Activated CD8-positive, alpha-beta memory T cell treated with anti-CD3 and anti-CD28 coated beads for 36 hours (primary cell): ENCODE data around the gene IGF1R. TPM values are rescaled to one million over a fixed set of nuclear protein-coding genes. Genes with fewer than 3 reads are reported as not detected.

ENCODE experiments used
- CTCF ChIA-PET: fragments of 350-600 bp; sonication (Branson Sonifier 250); formaldehyde crosslinking; loops from one replicate; lab custom pipeline; 2021; ENCODE audit warnings: antibody characterized with exemption; lab: Charles Lee
- POLR2A ChIA-PET: fragments of 350-600 bp; sonication (Branson Sonifier 250); formaldehyde crosslinking; loops from one replicate; lab custom pipeline; 2021; ENCODE audit warnings: antibody characterized with exemption; lab: Charles Lee
- total RNA-seq, 2 experiments: library from RNA; stranded (reverse); gene quantifications; one replicate each; pipeline ENCODE4 v1.2.3, GENCODE V29; 2021

IGF1R gene
- total RNA-seq, 2 experiments from 2014 or later = 10.5 to 11.3 TPM

DNA sequence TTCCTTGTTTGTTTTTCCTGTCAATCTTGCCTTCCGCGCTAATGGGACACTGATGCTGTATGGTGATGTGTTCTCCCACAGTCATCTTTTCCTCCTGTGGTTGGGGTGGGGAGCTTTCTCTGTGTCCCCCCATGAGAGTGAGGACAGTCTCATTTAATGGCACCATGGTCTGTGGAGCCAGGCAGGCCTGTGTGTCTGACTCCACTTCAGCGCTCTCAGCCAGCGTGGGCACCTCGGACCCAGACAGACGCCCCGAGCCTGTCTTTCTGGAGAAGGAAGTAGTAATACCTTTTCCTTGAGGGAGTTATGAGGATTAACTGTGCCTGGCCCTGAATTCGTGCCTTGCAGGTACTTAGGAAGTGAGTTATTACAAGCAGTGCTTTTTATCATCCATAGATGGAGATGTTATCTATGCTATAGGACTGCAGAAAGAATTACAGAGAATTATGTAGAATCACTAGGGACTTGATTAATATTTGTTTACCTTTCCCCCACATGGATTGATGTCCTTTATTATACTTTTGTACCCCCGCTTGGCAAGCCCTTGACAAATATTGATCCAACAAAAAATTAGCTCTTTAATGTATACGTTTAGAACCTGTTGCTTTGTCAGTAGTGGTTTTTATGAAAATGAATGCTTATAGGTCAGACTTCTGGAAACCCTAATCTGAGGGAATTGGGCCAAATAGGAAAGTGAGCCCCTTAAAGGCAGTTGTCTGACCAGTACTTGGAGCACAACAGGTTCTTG is 206.9 kb downstream of the IGF1R start:
- CTCF ChIA-PET = interaction anchor here (1.1 kb wide), 1 partner anchor 27 kb away, joined by 3 read pairs; no protein-coding TSS in a partner anchor
- POLR2A ChIA-PET = no interaction called here

DNA sequence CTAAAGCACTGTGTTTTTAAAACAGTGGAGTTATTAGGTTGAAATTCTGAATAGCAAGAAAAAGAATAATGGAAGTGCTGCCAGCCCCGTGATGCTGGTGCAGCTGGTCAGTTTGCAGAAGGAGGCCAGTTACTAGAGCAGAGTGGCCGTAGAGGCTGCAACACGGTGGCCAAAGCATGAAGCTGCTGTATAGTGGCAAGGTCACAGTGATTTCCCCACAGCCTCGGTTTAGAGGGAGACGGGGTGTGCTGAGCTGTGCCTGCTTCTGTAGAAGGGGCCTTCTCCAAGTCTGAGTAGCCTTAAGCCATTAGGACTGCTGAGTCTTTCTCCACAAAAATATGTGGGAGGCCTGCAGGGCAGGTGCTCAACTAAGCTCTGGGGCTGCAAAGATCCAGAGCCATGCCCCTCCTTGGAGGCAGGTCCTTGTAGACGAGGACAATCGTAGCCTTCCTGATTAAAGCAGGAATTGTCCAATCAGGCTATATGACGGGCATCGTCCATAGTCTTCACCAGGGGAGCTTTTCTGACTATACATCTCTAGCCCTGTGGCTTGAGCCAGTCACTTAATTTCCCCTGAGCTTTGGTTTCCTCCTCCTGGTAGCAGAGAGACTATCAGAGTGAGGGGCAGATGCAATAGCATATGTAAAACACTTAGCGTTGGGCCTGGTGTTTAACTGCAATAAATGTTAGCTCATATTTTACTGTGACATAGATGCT is 207.6 kb downstream of the IGF1R start:
- ChIA-PET CTCF (no interaction called here), POLR2A (no interaction called here)

DNA sequence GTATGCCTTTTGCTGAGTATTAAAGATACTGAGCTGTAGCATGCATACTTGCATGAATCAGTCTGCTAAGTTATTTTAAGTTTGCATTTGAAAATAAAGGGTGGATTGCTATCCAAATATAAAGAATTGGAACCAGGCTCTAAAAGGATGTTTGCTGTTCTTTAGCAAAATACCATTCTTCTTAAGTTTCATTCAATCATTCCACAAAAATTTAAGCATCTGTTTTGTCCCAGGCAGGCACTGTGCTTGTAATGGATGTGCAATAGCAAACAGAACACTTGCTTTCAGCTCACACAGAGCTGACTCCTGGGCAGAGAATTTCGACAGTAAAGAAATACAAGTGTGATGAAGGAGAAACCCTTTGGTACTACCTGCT is 208.2 kb downstream of the IGF1R start:
- POLR2A ChIA-PET = no interaction called here
- CTCF ChIA-PET = no interaction called here

DNA sequence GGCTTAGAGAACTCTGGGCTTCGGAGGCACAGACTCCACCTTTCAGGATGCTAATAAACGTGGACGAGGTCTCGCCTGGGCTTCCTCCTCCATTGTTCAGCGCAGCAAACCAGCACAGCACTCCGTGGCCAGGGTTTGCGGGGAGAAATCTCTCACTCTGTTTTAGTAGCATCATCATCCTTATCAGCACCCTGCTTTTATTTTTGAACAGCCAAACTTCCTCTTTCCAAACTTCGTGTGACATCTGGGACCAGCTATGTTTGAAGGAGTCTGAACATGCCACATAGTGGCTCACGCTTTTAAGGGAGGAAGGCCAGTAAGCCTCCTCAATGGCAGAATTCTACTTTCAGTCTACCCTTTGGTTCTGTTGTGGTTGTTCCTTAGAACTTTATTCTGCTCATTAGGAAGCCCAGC is 210.3 kb downstream of the IGF1R start:
- ChIA-PET CTCF (no interaction called here), POLR2A (no interaction called here)

DNA sequence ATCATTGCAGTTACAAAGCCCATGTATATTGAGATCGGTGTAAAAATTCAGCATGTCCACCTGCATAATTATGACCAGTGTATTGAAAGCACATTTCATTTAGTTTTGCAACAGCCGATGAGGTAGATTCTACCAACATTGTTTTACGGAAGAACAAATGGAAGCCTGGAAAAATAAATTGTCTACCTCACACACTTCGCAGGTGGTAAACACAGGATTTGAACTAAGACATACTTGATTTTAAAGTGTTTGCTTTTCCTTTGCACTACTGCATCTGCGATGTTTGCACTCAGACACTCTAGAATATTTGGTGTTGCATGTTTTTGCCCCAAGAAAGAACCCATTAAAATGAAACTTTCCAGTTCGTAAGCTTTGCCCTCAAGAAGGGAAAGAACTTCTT is 210.8 kb downstream of the IGF1R start:
- ChIA-PET CTCF (no interaction called here), POLR2A (no interaction called here)

DNA sequence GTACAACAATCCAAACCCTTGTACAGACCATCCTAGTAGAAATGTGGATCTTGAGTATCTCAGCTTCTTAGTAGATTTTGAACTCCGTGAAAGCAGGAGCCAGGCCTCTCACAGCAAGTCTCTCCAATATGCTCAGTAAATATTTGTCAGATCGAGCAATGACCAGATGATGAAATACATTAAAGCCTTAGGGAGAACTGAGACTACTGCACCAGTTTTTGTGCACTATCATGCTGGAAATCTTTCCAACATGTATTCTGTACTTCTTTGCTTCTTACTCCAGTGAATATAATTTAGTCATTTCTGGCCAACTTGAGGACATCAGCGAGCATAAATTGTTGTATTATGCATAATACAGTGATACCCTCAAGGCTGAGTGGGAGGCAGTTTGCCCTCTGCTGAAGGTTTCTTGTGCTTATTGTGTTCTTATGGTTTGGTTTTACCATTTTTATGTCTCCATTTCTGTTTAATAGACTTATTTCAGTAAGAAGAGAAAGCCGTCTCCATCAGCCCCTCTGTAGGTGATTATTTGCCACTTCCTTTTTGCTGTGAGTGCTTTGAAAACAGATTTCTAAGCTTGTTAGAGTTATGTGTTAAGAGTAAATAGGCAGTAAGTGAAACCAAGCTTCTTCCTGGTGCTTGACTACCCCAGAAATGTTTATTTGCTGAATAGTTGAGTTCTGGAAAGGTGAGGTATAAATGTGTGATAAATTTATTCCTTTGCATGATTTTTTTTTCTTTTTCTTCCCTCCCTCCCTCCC is 212.1 kb downstream of the IGF1R start:
- CTCF ChIA-PET = no interaction called here
- POLR2A ChIA-PET = no interaction called here

DNA sequence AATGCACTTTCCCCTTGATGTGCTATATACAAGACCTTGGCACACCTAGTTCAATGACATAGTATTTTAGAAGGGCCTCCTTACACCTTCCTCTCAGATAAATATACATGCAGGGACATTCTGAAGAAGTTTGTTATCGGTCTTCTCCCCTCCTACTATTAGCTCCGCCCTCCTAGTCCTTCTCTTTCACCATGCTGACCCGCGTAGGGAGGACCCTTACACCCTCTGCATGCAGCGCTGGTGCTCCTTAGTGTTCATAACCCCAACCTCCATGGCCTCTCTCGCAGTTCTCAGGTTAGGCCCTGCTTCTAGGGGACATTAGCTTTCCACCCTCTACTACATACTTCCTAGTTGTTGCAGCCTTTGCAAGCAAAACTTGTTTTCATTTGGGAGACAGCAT is 212.8 kb downstream of the IGF1R start:
- ChIA-PET POLR2A (no interaction called here), CTCF (no interaction called here)

DNA sequence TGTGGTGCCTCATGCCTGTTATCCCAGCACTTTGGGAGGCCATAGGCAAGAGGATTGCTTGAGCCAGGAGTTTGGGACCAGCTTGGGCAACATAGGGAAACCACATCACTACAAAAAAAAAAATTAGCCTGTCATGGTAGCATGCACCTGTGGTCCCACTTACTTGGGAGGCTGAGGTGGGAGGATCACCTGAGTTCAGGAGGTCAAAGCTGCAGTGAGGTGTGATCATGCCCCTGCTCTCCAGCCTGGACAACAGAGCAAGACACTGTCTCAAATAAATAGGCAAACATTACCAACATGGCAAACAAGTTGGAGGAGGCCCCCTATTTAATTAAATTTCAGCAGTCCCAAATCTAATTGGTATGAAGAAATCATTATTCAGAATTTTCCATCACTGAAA is 215.6 kb downstream of the IGF1R start:
- ChIA-PET CTCF (no interaction called here), POLR2A (no interaction called here)

DNA sequence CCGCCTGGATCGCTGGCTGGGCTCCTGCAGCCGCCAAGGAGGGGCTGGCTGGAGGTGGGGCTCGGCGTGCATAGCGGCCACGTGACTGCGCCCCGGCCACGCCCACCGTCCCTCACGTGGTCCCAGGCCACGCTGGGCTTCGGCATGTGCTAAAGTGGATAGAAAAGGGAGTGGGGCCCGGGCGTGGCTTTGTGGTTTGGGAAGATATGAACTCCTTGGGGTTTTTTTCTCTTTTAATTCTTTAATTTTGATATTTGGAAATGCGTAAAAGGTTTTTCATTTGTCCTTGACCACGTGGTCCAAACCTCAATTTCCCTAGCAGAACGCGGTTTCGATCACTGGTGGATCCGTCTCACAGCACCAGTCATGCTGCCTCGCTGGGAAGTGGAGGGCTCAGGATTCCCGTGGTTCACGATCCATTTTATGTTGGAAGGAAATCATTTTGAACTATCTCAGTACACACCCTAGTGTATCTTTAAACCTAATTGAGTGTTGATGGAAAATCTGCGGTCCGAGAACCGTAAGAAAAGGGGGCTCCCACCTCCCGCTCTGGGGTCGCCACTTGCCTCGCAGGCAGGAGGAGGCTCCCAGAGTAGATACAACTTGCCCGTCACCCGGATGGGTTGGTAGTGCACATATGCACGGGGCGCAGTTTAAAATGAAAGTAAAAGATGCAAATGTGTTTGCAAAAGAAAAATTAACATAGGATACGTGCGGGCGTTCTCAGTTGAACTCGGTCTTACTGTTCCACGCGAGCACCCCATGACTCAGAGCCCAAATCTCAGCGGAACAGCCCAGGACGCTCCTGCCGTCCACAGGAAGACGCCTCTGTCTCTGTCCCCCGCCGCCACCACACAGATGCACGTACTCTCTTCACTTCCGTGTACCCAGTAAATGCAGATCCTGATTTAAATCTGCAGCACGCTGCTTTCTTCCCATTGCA is 217.3 kb downstream of the IGF1R start:
- ChIA-PET CTCF (no interaction called here), POLR2A (interaction anchor here (1.0 kb wide), 1 partner anchor 217 kb away, joined by 3 read pairs; no protein-coding TSS in a partner anchor)

DNA sequence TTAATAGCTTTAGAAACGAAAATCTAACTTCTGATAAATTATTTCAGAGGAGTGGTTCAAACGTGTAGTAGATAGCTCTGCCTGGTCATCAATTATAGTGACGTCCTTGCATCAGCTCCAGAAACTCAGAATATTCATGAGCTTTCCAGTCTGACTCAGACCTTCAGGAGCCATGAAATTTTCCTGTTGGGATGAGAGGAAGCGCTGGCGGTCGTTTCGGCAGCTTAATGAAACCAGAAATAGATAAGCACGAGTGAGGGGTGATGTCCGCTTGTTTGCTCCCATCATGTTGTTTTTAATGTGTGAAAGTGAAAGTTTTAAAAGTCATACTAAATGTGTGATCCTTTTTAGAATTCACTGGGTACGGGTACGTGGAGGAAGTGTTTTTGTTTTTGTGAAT is 218.2 kb downstream of the IGF1R start:
- ChIA-PET CTCF (no interaction called here), POLR2A (interaction anchor here (1.0 kb wide), 1 partner anchor 217 kb away, joined by 3 read pairs; no protein-coding TSS in a partner anchor)

DNA sequence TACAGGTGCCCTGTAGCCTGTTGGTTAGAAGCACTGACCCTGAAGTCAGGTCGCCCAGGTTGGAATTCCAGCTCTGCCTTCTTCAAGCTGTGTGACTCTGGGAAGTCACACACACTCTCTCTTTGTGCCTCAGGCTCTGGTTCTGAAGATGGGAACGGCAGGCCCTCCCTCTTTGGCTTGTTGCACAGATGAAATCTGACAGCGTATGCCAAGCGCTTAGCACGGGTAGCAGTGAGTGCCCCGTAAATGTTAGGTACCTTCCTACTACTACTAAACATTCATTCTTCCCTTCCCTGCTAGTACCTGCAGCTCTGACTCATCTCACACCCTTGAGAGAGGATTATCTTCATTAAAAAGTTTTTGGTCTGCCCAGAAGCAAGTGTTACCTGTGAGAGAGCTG is 220.2 kb downstream of the IGF1R start:
- POLR2A ChIA-PET = no interaction called here
- CTCF ChIA-PET = no interaction called here

DNA sequence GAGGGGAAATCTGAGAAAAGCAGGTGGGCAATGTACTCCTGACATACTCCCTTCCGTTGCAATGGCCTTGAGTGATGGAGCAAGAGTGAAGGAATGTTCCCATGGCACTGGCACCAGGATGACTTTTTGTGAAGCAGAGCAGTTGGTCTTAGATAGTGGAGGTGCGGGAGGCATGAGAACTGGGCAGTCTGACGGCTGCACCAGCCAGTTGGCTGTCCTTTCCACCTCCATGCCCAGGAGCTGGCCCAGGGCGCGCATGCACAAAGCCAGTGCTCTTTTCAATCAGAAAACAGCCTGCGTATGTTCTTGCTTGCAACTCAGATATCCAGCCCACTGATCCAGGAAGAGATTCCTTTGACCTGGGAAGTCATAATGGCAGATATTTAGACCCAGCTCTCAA is 222.4 kb downstream of the IGF1R start:
- POLR2A ChIA-PET = no interaction called here
- CTCF ChIA-PET = no interaction called here

DNA sequence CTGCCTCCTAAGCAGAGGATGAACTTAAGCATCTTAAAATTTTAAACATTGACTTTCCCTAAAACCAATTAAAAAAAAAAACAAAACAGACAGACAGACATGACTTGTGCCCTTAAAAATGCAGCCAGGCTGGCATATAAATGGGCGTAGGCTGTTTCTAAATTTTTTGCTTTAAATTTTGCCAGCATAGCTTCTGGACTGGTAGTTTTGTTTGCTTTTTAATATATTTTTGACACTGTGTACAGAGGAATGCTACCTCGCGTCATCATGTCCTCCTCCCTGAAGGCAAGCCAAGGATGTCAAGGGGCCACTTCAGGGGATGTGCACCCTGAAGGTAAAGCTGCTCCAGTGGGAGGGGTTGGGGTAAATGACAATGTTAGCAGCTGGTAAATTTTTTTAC is 224.4 kb downstream of the IGF1R start:
- ChIA-PET POLR2A (no interaction called here), CTCF (interaction anchor here (0.7 to 1.2 kb wide), 2 partner anchors 9 to 226 kb away, joined by 3 read pairs; no protein-coding TSS in a partner anchor)

DNA sequence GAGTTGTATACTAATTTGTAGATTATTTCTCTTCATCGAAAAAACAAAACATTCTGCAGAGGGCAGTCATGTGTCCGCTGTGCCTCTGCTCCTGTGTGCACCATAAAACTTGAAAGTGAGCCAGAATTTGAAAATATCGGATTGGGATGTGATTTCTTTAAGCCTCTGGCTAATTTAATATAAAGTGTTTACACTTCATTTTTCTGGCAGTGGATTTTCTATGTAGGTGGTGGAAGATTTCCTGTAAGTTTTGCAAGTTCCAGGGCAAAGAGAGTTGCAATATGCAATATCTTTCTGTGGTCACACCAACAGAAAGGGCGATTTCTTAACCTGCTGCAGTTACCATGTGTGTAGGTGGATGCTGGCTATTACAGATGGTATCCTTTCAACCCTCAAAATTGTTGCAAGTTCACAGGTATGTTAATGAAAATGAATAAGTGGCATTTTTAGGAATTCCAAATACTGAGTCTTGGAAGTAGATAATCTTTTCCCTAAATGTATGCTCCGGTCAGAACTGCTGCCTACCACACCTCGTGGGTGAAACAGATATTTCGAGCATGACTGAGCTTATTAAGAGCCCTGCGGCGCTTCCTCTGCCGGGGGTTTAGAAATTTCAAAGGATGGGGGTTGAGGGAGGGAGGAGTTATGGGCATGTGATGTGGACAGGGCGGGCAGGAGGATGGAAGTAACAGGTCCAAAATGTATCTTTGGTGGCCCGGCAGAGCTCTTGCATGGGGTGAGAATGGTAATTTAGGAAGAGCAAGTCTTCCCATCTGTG is 225.3 kb downstream of the IGF1R start:
- POLR2A ChIA-PET = no interaction called here
- CTCF ChIA-PET = no interaction called here

DNA sequence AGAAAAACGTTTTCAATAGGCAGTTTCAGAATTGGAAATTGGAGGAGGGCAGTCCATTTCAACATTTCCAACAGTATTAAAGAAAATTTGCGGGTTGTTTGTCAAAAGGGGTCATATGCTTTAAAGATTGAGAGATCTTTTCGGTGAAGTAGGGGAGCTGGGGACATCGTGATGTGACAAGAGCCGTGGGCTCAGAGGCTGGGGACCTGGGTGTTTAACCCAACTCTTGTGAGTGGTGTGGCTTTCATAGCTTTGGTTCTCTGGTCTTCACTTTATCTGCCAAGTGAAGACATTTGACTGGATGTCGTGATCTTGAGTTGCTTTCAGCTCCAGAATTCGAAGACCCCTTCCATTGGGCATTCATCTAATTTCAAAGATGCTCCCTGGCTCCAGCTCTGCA is 226.0 kb downstream of the IGF1R start:
- ChIA-PET CTCF (no interaction called here), POLR2A (no interaction called here)

DNA sequence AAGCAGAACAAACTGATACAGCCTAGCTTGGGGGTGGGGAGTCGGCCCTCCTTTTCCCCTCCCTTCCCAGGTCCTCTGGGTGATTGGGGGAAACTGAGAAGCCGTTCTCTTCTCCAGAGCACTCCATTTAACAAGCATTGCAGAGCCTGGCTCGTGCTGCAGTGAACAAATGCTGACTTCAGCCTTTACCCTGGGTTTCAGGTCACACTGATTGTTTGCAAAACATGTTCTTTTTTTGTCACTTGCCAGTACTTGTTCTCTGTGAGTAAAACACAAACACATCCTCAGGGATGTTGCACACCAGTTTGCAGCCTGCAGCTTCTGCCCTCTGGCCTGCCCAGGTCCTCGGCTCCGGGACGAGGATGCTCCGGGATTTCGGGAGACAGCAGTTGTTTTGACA is 226.4 kb downstream of the IGF1R start:
- ChIA-PET POLR2A (no interaction called here), CTCF (no interaction called here)

DNA sequence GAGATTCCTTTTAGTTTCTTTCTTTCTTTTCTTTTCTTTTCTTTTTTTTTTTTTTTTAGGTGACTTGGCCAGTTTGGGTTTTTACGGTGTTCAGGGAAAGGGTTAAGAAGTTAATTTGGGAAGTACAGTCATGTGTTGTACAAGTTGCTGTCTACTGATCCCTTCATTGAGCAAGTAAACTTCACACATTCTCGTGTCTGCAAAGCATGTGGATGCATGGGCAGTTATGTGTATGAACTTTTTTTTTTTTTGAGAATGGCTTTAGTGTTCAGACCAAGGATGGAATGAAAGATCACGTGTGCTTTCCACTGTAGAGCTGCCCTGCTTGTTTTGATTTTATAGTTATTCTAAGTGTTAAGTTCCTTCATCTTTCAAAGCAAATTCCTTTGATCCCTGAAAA is 227.0 kb downstream of the IGF1R start:
- ChIA-PET CTCF (no interaction called here), POLR2A (no interaction called here)
